GM19455 (cell line): ENCODE results near the gene CCDC172.

ENCODE experiments used
- ATAC-seq: cut with Tn5 transposase; IDR thresholded peaks from one replicate; pipeline ENCODE4 v1.9.1; 2021; ENCODE audit not compliant: unreplicated experiment

Gene CCDC172

GRCh38 chr10:116429288-116429977, 105.2 kb downstream of the CCDC172 start:
- ATAC-seq: no peak
